ENCODE data around the gene MYO1B.

MYO1B gene

GRCh38 chr2:191357678-191358077 lies 112.5 kb downstream of the MYO1B start:
- DNase-seq (ENCODE audit: low read depth in 1 of 2, low spot score in 1 of 2) = no peak

DNA sequence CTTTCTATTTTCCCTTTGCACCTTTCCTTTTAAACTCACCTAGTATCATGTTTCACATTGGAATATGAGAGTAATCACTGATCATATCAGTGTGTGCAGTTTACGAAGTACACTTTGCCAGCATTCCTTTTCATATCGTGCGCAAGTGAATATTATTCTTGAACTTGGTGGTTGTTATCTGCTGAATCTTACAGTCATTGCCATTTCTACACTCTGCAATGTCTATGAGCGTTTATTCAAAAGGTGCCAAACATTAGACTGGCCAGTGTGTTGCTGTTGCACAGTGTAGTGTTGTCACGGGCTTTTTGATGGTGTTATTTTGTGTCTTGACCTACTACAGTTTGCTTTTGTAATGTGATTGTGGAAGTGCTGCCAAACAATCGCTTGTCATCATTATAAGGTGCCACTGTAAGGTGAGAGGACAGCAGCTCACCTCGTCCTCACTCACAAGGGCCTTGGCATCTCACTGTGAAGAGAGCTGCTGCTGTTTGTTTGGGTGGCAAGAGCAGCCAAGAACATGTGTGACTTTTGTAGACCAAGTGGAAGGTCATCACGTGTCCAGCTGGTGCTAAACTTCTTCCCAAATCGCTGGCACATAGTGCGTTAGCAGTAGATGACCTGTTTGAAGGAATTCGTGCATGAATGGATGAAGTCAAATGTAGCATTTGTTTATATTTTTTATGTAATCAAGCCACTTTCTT lies 113.3 kb downstream of the MYO1B start:
- DNase-seq (ENCODE audit: low read depth in 1 of 2, low spot score in 1 of 2) = no peak

- DNase-seq (ENCODE audit: low read depth in 1 of 2, low spot score in 1 of 2) = no peak
These were observed 113.9 kb downstream of the MYO1B start for GRCh38 chr2:191359133-191359532.

- DNase-seq (ENCODE audit: low read depth in 1 of 2, low spot score in 1 of 2) = no peak
These were observed 115.7 kb downstream of the MYO1B start for GRCh38 chr2:191360918-191361317.

DNA sequence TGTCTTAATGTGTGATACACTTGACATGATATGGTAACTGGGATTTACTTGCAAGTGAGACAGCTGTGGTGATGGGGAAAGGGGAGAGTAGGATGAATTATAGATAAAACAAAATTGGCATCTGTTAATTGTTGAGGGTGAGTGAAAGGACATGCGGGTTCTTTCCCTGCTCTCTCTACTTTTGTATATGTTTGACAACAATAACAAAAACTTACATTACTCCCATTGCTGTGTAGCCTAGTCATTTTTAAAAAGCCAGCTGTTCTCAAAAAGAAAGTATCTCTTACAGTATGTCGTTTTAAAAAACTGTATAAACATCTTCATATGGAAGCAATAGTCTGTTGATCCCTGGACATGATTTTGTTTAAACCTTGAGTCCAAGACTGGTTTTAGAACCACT lies 117.6 kb downstream of the MYO1B start:
- DNase-seq (ENCODE audit: low read depth in 1 of 2, low spot score in 1 of 2) = no peak

DNA sequence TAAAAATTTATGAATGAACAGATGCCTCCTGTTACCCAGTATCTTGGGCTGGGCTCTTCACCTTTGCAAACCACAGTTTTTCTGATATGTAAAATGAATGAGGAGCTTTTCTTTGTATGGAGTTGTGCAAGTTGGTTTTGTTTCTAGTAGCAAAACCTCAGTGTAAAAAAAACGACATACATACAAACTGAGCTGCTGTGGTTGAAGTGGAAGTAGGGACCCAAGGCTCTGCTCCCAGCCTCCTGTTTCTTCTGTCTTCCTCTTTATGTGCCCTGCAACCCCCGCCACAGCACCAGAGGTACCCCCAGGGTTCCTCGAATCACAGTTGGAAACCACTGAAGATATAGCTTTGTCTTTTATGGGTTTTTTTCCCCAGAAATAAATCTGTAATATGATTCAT lies 118.1 kb downstream of the MYO1B start:
- DNase-seq (ENCODE audit: low read depth in 1 of 2, low spot score in 1 of 2) = no peak

DNA sequence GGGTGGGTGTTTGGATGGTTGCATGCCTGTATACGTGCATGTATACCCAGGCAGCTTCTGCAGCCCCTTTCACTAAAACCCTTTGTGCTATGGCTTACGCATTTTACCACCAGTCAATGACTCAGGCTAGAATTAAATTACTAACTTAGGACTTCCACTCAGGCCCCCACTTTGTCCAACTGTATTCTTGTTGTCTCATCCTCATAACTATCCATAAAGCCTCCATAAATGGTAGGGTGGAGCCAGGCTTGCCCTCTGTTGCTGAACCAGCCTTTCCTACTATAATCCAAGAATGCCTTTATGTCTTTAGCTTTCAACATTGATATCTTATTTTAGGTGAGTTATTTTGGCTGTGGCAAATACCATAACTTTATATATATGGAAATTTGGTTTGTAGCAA lies 119.9 kb downstream of the MYO1B start:
- no peak for DNase-seq (ENCODE audit: low read depth in 1 of 2, low spot score in 1 of 2)

DNA sequence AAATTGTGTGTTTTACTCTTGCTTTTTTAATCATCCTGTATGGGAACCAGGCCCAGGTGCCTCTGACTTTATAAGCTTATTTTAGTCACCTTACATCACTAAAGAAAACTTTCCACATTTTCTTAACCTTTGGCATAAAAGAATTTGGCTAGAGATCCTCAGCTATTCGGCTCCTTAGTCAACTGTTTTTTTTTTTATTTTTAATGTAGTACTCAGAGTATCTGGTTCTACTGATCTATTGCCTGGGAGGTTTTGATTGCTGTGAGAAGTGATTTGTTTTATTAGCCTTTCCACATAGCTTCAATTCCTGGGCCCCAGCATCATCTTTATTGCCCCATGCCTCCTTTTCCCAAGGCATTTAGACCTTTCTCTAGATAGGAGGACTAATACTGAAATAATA lies 121.0 kb downstream of the MYO1B start:
- DNase-seq (ENCODE audit: low read depth in 1 of 2, low spot score in 1 of 2) = no peak

DNA sequence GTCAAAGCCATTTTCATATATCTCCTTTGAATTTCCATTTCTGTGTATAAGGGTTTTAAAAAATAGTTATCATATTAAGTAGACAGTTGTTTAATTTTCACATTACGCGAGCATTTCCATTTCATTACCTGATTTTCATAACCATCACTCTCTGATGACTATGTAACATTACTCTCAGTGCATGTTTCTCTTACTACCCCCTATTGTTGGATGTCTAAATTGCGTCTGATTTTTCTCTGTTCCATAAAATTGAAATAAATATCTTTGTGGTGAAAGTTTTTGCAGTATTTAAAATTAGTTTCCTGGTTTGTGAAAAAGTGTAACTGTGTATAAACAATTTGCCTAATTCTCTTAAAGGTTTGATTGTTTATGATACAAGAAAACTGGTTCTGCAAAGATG lies 123.8 kb downstream of the MYO1B start:
- DNase-seq (ENCODE audit: low read depth in 1 of 2, low spot score in 1 of 2) = no peak

GRCh38 chr2:191374366-191374765 lies 129.2 kb downstream of the MYO1B start:
- DNase-seq (ENCODE audit: low read depth in 1 of 2, low spot score in 1 of 2) = no peak

- no peak for DNase-seq (ENCODE audit: low read depth in 1 of 2, low spot score in 1 of 2)
These were observed 129.7 kb downstream of the MYO1B start for GRCh38 chr2:191374939-191375338.

DNA sequence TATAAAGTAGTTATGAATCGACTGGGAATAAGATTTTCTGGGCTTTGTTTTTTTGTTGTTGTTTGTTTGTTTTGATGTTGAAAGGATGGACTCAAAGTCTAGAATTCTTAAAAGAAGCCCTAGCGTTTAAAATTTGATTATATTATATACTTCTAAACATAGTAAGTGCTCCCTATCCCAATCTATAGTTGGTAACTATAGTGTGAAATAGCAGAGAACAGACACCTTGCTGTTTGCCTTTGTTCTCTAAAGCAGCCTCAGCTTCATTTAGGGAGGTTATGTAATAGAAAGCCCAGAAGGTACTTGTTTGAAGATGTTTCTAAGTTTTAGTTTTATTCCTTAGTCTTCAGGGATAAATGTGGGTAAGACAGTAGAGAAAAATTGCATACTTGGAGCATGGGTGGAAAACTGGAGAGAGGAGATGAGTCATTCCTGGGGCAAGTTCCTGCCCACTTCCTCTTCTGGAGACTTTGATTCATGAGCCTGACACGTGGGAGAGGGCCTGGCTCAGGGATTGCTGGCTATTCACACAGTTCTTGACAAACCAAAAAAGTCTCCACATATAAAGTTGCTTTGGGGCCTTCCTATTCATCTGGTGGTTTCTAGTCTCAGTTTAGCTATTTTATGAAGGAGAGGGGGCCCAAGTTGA lies 131.9 kb downstream of the MYO1B start:
- DNase-seq (ENCODE audit: low read depth in 1 of 2, low spot score in 1 of 2) = no peak

DNA sequence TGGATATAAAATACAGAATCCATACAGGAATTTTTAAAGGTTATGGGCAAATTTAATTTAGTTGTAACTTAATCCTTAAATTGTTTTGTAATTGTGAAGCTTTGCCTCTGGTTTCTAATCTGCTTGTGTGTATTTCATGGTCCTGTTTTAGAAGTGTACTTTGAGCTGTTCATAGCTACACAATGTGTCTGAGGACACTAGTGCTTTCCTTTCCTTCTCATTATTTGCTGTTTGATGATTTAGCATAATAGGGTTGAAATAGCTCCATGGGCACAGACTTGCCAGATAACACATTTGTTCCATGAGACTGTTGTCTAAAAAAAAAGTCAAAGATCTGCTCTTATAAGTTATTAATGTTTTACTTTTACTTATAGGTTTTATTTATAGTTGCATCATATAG lies 134.2 kb downstream of the MYO1B start:
- DNase-seq (ENCODE audit: low read depth in 1 of 2, low spot score in 1 of 2) = no peak

- no peak for DNase-seq (ENCODE audit: low read depth in 1 of 2, low spot score in 1 of 2)
These were observed 137.6 kb downstream of the MYO1B start for GRCh38 chr2:191382801-191383200.

GRCh38 chr2:191383486-191383885 lies 138.3 kb downstream of the MYO1B start:
- DNase-seq (ENCODE audit: low read depth in 1 of 2, low spot score in 1 of 2) = no peak

- DNase-seq (ENCODE audit: low read depth in 1 of 2, low spot score in 1 of 2) = no peak
These were observed 139.6 kb downstream of the MYO1B start for GRCh38 chr2:191384829-191385228.

GRCh38 chr2:191385416-191386160 lies 140.4 kb downstream of the MYO1B start:
- no peak for DNase-seq (ENCODE audit: low read depth in 1 of 2, low spot score in 1 of 2)

GRCh38 chr2:191386938-191387536 lies 141.8 kb downstream of the MYO1B start:
- DNase-seq (ENCODE audit: low read depth in 1 of 2, low spot score in 1 of 2) = no peak

GRCh38 chr2:191389288-191389687 lies 144.1 kb downstream of the MYO1B start:
- DNase-seq (ENCODE audit: low read depth in 1 of 2, low spot score in 1 of 2) = no peak

- DNase-seq (ENCODE audit: low read depth in 1 of 2, low spot score in 1 of 2) = no peak
These were observed 146.0 kb downstream of the MYO1B start for GRCh38 chr2:191391171-191391570.

DNA sequence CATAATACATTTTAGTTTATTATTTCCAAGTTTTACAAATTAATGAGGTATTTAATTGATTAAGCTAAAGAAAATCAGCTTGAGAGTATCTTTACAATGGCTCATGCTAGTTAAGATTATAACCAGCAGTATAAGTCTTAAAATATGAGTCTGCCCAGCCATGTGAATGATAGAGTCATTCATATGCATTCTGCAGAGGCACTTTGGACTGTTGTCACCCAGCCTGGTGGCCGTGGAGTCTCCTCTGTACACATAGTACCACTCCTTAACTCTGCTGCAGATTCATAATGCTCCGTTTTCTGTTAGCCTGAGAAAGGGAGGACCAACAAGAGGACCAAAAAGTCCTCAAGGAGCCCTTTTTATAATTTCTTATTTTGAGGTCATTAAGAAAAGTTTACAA lies 148.8 kb downstream of the MYO1B start:
- DNase-seq (ENCODE audit: low read depth in 1 of 2, low spot score in 1 of 2) = no peak

DNA sequence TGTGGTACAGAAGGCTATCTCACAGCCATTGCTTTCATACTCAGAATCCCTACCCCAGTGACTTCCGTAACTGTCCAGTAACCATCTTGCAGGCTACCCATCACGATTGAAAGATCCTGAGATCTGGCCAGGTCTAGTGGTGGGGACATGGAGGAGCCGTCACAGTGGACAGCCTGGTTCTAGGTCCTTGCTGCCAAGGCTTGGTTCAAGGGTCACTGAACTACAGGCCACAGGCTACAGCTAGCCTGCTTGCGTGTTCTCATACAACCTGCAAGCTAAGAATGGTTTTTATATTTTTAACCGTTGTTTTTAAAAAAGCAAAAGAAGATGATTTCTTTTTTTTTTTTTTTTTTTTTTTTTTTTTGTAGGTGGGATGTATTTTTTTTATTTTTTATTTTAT lies 151.6 kb downstream of the MYO1B start:
- DNase-seq (ENCODE audit: low read depth in 1 of 2, low spot score in 1 of 2) = no peak
